Stimulated activated naive B cell treated with anti-CD40 and anti-IgM and Interleukin-4, amounts not matched to agents 10 μg/mL and 1 μg/mL and 100 μg/mL, for 72 hours (primary cell): Measurements from ENCODE around the gene CGA.

Experiments
- ATAC-seq, 2 donors: fragments of 150-1000 bp; cut with Tn5 transposase; replicated peaks; 2 replicates each; pipeline ENCODE4 v1.10.0; 2021; ENCODE audit warnings: moderate library complexity in 1 of 2
- DNase-seq: peaks from one replicate; pipeline ENCODE4 v3.0.0; 2021
- H3K27ac Mint-ChIP-seq: one replicate; pipeline ENCODE4 v1.8.0; 2022; ENCODE audit warnings: mild to moderate bottlenecking, mixed read lengths
- H3K27me3 Mint-ChIP-seq, 2 donors: one replicate each; pipeline ENCODE4 v1.8.0; 2022; ENCODE audit warnings: mixed read lengths in 2 of 2
- H3K36me3 Mint-ChIP-seq, 2 donors: one replicate each; pipeline ENCODE4 v1.8.0; 2022; ENCODE audit warnings: mixed read lengths in 2 of 2, mild to moderate bottlenecking in 1 of 2
- H3K4me1 Mint-ChIP-seq, 2 donors: one replicate each; pipeline ENCODE4 v1.8.0; 2022; ENCODE audit warnings: mixed read lengths in 2 of 2, mild to moderate bottlenecking in 1 of 2
- H3K4me3 Mint-ChIP-seq, 2 donors: one replicate each; pipeline ENCODE4 v1.8.0; 2022; ENCODE audit warnings: mild to moderate bottlenecking in 2 of 2, mixed read lengths in 2 of 2, moderate library complexity in 1 of 2
- H3K9me3 Mint-ChIP-seq, 2 donors: one replicate each; pipeline ENCODE4 v1.8.0; 2022; ENCODE audit warnings: mixed read lengths in 2 of 2, mild to moderate bottlenecking in 1 of 2

The CGA gene

DNA sequence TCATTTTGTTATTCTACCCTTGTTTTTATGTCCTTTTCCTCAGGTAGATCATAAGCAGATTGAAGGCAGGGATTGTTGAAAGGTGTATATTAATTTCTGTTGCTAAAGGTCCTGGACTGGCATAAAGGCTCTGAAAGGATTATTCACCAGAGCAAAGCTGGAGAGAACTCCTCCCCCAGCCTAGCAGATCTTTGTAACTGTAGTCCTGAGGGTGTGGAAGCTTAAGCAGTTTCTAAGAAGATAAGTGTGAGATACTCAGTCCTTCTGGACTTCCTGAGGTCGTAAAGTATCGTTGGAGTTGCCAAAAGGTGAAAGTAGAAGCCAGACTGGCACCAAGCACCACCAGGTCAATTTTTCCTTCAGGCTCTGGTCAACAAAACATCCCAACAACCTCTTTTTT is 24.2 kb downstream of the CGA start:
- no peak for DNase-seq
- Mint-ChIP-seq H3K9me3 (no peaks in the 10 kb centered on the region), H3K27me3 (no peaks in the 10 kb centered on the region), H3K27ac (no peak overlapping the region), H3K36me3 (no peaks in the 10 kb centered on the region), H3K4me3 (no peak overlapping the region), H3K4me1 (no peaks in the 10 kb centered on the region)
- no peak for ATAC-seq

- no peaks in the 10 kb centered on the region for H3K27me3 Mint-ChIP-seq
- H3K9me3 Mint-ChIP-seq = no peaks in the 10 kb centered on the region
- no peaks in the 10 kb centered on the region for H3K36me3 Mint-ChIP-seq
- no peak for ATAC-seq
- H3K4me3 Mint-ChIP-seq = no peak overlapping the region
- H3K27ac Mint-ChIP-seq = no peak overlapping the region
- no peaks in the 10 kb centered on the region for H3K4me1 Mint-ChIP-seq
- DNase-seq = no peak
These were observed 26.1 kb downstream of the CGA start for GRCh38 chr6:87068795-87069194.

DNA sequence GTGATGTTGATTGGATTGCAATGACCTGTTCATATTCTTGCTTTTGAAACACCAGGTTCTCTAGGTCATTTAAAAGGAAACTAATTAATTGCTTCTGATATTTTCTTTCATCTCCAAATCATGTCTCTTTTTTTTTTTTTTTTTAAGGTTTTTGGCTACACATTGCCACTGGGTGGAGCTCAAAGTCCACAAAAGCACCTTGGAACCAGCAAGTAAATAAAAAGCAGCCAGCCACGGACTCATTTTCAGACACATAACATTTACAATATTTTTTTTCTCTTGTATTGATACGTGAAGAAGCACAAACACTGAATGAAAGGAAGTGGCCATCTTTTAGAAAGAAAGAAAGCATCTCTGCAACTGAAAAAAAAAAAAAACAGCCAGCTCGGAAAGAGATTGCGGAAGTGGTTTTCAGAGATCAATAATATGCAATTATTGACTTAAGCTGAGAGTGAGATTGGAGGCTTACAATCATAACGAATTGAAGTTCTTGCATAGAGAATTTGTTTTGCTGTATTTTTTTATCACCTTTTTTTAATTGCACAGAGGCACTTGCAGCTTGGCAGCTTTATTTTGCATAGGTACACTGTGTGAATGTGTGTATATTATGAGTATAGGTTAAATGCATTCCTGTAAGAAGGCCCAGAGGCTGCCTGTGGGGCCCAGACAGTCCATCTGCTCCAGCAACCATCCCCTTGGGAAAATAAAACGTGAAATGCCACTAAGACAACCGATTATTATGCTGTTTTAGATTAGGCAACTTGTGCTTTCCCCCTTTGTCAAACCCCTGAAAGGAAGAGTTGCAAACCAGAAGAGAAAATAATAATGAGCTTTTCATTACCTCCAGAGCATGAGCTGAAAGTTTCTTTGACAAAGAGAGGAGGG is 28.2 kb downstream of the CGA start:
- no peak overlapping the region for H3K27ac Mint-ChIP-seq
- peaks cover 0 to 3% of the 10 kb centered on the region in 2 donors for H3K4me1 Mint-ChIP-seq
- no peaks in the 10 kb centered on the region for H3K36me3 Mint-ChIP-seq
- peak overlapping the region in 1 of 2 donors; percentile 39 for H3K4me3 Mint-ChIP-seq
- ATAC-seq = peak in 1 of 2 donors; percentile 33
- no peaks in the 10 kb centered on the region for H3K27me3 Mint-ChIP-seq
- no peak for DNase-seq
- H3K9me3 Mint-ChIP-seq = no peaks in the 10 kb centered on the region

- H3K9me3 Mint-ChIP-seq = no peaks in the 10 kb centered on the region
- H3K4me1 Mint-ChIP-seq = peaks cover 0 to 3% of the 10 kb centered on the region in 2 donors
- no peak overlapping the region for H3K27ac Mint-ChIP-seq
- no peak for DNase-seq
- H3K36me3 Mint-ChIP-seq = no peaks in the 10 kb centered on the region
- H3K27me3 Mint-ChIP-seq = no peaks in the 10 kb centered on the region
- no peak overlapping the region for H3K4me3 Mint-ChIP-seq
- no peak for ATAC-seq
These were observed 29.8 kb downstream of the CGA start for GRCh38 chr6:87065117-87065516.

GRCh38 chr6:87059943-87060342 is 35.0 kb downstream of the CGA start:
- Mint-ChIP-seq H3K36me3 (no peaks in the 10 kb centered on the region), H3K9me3 (no peaks in the 10 kb centered on the region), H3K27me3 (no peaks in the 10 kb centered on the region), H3K27ac (no peak overlapping the region), H3K4me3 (no peak overlapping the region), H3K4me1 (peaks cover 7 to 8% of the 10 kb centered on the region in 2 donors)
- ATAC-seq (no peak), DNase-seq (no peak)

DNA sequence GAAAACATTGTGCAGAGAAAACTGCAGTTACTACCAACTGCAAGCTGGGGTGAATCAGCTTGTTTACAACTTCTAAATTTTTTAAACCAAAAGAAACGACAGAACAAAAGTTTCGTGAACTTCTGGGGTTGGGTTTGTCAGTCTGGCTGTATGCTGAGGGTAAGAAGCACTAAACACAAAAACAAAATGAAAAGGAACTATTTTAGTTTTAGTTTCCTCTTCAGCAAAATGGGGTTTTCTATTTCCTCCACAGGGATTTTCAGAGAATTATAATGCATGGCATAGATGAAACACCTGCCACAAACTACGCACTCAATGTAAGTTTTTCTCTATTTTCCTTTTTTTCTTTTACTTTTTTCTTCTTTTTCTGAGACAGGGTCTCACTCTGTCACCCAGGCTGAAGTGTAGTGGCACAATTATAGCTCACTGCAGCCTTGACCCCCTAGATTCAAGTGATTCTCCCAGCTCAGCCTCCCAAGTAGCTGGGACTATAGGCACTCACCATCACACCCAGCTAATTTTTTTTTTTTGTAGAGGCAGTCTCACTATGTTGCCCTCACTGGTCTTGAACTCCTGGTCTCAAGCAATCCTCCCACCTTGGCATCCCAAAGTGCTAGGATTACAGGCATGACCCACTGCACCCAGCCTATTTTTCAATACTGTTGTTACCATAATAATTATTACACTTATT is 40.6 kb downstream of the CGA start:
- Mint-ChIP-seq H3K27ac (peak overlapping the region; percentile 96), H3K4me3 (peak overlapping the region; percentile 62 to 64), H3K4me1 (peaks cover 14 to 32% of the 10 kb centered on the region in 2 donors), H3K36me3 (no peaks in the 10 kb centered on the region), H3K27me3 (no peaks in the 10 kb centered on the region), H3K9me3 (no peaks in the 10 kb centered on the region)
- DNase-seq (no peak), ATAC-seq (peak; percentile 74 to 77)

- Mint-ChIP-seq H3K27ac (no peak overlapping the region), H3K36me3 (no peaks in the 10 kb centered on the region), H3K4me1 (peaks cover 21 to 41% of the 10 kb centered on the region in 2 donors), H3K27me3 (no peaks in the 10 kb centered on the region), H3K9me3 (no peaks in the 10 kb centered on the region), H3K4me3 (no peak overlapping the region)
- DNase-seq (no peak), ATAC-seq (no peak)
These were observed 41.6 kb downstream of the CGA start for GRCh38 chr6:87053312-87053711.

DNA sequence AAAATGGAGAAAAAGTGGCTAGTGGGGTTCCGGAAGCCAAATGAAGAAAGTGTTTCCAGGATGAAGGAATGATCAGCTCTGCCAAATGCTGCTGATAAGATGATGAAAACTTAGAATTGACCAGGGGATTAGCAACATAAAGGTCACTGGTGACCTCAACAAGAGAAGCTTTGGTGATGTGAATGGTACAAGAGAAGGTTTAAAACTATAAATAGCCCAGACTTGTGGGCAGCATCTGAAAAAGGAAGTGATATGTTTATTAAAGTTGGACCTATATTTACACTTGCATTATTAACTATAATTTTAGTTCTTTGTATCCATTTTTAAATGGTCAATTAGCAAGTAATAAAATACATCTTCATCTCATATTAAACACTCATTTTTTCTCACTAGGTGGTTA is 45.1 kb downstream of the CGA start:
- H3K36me3 Mint-ChIP-seq = no peaks in the 10 kb centered on the region

GRCh38 chr6:87045521-87046075 is 49.3 kb downstream of the CGA start:
- peaks cover 0 to 2% of the 10 kb centered on the region in 2 donors for H3K9me3 Mint-ChIP-seq
- no peaks in the 10 kb centered on the region for H3K36me3 Mint-ChIP-seq

More for the DNA sequence above, 45.1 kb downstream of the CGA start:
- DNase-seq = no peak
- peak; percentile 82 to 89 for ATAC-seq
- no peak overlapping the region for H3K27ac Mint-ChIP-seq
- H3K4me3 Mint-ChIP-seq = peak overlapping the region; percentile 2 to 4
- no peaks in the 10 kb centered on the region for H3K9me3 Mint-ChIP-seq
- H3K27me3 Mint-ChIP-seq = no peaks in the 10 kb centered on the region
- peaks cover 18 to 31% of the 10 kb centered on the region in 2 donors for H3K4me1 Mint-ChIP-seq

GRCh38 chr6:87040729-87041128 is 54.2 kb downstream of the CGA start:
- Mint-ChIP-seq H3K27me3 (peaks cover 0 to 15% of the 10 kb centered on the region in 2 donors), H3K27ac (no peak overlapping the region), H3K4me3 (no peak overlapping the region), H3K36me3 (no peaks in the 10 kb centered on the region), H3K9me3 (peaks cover 4 to 9% of the 10 kb centered on the region in 2 donors), H3K4me1 (no peaks in the 10 kb centered on the region)
- DNase-seq (no peak), ATAC-seq (no peak)

More at GRCh38 chr6:87045521-87046075, 49.3 kb downstream of the CGA start:
- H3K4me1 Mint-ChIP-seq = peaks cover 13 to 22% of the 10 kb centered on the region in 2 donors
- ATAC-seq (no peak), DNase-seq (no peak)
- no peaks in the 10 kb centered on the region for H3K27me3 Mint-ChIP-seq
- no peak overlapping the region for H3K4me3 Mint-ChIP-seq
- H3K27ac Mint-ChIP-seq = no peak overlapping the region
